HG03135 (cell line): Measurements from ENCODE around the gene RTP5.

Source experiments
- ATAC-seq: cut with Tn5 transposase; IDR thresholded peaks from one replicate; pipeline ENCODE4 v1.9.1; 2021; ENCODE audit warnings: mild to moderate bottlenecking, moderate library complexity; ENCODE audit not compliant: unreplicated experiment

The RTP5 gene

DNA sequence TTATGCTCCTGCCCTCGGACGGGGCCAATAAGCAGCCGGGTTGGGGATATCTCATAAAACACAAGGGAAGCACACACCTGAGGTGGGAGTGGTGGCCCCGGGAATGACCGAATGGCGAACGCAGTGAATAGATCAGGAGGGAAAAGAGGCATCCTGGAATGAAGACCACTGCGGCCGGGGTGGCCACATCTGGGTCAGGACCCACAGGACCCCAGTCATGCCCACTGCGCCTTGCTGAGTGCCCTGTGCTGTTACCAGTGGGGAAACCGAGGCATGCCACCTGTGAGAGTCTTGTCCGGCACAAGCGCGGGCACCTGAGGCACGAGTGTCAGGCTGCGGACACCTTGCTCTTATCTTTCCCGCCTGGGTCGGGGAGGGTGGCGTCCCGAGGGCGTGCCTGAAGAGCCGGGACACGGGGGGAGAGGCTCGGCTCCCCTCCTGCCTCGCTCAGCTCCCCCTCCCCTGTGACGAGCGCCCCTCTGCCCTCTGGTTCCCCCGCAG lies 12.4 kb upstream of the RTP5 start:
- ATAC-seq = no peak

DNA sequence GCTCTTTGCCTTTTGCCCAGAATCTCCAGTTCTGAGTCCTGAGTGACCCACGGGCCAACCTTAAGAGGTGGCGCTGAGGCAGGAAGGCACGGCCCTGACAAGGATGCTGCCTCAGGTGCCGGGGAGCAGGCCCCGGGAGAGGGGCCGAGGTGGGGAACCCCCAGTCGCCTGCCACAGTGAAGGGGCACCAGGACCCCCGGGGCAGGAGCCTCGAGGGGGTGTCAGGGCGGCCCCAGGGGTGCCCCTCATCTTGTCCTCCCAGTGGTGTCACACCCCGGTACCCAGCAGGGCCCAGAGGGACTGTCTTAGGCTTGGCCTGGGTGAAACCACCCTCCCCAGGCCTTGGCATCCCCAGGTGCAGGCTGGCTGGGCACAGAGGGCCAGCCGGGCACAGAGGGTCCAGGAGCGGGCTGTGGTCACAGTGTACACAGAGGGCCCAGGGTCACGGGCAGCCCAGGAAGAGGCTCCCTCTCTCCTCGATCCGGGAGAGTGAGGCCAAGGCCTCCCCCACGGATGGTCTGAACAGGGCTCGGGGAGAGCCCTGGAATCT lies 11.9 kb upstream of the RTP5 start:
- ATAC-seq = no peak

DNA sequence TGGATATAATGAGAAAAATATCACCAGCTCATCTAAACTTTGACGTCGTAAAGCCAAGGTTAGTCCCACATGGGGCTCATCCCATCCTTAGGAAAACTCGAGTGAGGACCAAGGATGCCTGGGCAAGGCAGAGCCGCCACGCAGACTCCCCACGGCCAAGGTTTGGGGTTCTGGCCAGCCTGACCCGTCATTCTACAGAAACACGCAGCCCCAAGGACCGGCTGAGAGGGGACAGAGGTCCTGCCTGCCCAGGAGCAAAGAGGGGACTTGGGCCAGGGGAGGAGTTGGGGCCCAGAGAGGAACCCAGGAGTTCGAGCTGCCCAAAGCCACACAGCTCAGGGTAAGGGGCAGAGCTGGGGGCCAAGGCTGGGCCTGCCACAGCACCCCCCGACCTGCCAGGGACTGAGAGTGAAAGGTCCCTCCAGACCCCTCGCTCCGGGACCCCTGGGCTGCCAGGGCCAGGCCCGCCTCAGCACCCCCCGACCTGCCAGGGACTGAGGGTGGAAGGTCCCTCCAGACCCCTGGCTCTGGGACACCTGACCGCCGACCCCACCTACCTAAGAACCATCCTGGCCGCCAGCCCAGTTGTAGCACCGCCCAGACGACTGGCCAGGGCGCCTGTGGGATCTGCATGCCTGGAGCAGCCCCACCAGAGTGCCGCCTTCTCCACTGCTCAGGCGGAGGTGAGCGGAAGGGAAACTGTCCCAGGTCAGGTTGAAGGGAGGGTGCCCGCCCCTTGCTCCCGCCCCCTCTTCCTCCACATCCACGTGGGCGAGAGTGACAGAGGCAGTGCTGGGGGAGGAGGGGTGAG lies 11.1 kb upstream of the RTP5 start, which contains the start of gene PDCD1:
Gene PDCD1 (minus strand): TSS at position 689 of the 811 bp plus-strand sequence. CDS start 56 bp downstream, at position 633.
- peak; percentile 42 for ATAC-seq

DNA sequence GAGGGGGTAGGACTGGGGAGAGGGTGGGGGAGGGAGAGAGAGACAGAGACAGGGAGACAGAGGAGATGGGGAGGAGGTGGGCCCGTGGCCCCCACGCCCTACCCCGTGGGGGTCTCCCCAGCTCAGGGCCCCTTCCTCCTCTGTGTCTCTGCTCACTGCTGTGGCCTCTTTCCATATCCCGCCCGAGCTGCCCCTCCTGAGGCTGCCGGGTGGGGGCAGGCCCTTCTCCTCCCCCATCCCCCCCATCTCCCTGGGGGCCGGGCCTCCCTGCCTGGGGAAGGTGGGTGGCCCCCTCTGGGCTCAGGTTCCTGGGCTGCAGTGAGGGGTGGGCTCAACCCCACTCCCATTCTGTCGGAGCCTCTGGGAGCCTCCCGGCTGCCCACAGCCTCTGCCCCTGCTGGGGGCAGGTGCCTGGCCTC lies 10.5 kb upstream of the RTP5 start:
- peak; percentile 12 for ATAC-seq

DNA sequence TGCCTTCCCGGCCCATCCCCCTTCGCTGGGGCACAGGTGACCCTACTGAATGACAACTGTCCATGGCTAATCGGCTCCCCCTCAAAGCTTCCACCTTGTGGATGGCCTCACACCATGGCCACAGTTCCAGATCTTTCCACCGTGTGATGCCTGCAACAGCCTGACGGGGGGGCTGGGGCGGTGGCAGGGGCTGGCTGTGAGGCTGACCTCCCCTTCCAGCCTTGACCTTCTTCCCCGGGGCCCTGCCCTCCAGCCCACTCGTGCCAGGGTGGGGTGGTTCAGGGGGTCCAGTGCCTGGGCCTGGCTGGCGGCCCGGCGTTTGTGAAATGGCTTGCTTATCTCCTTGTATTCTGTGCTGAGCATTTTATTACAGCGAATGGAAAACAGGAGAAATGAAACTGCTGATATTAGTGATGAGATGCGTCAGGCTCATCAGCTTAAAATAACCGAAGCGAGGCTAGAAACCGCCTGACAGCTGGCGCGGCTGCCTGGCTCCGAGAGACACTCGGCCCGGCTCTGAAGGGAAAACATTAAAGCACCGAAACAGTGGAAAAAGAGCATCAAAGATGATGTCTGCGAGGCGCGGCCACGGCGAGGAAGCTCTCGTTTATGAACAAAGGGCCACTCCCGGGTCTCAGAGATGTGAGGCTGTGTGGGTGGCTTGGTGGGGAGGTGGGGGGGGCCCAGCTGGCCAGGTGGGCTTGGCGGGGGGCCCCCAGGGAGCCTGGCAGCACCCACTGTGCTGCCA lies 9.9 kb upstream of the RTP5 start:
- peak; percentile 47 for ATAC-seq

DNA sequence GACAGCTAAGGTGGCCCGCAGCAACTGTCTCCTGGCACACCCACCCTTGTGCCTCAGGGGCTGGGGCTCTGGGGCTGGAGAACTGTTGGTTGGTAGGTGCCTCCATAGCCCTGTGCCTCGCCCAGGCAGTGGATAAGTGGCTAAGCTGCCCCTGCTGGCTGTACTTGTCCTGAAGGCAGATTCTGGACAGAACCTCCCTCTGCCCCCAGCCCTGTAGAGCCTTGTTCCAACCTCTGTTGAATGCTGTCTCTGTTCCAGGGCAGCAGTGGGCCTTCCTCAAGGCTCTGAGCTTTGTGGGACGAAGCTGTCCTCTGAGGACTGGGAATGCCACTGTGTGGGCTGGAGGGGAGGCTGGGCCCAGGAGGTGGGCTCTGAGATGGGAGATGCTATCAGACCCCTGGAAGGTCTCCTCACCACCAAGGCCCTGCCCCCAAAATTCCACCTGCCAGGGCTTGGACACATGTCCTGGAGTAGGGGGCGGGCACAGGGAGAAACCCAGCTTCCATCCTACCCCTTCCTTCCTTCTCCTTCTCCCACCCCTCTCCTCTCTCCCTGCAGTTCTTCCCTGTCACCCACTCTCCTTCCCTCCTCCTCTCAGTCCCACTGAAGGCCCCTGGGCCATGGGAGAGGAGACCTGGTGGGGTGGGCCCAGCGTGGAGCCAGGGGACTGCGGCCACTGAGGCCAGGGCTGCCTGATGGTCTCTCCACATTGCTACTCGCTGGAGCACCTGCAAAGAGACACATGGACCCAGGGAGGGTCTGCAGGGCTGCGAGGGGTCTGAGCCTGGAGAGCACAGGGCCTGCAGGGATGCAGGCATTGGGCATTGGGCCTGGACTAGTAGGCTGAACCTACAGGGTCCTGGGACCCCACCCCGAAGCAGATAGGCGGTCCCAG lies 9.1 kb upstream of the RTP5 start:
- ATAC-seq = no peak

DNA sequence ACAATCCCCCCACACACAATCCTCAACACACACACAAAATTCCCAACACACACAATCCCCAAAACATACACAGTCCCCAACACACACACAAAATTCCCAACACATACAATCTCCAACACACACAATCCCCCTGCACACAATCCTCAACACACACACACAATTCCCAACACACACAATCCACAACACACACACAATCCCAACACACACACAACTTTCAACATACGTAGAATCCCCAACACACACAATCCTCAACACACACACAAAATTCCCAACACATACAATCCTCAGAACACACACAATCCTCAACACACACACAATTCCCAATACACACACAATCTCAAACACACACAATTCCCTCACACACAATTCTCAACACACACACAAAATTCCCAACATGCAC lies 8.3 kb upstream of the RTP5 start:
- no peak for ATAC-seq

DNA sequence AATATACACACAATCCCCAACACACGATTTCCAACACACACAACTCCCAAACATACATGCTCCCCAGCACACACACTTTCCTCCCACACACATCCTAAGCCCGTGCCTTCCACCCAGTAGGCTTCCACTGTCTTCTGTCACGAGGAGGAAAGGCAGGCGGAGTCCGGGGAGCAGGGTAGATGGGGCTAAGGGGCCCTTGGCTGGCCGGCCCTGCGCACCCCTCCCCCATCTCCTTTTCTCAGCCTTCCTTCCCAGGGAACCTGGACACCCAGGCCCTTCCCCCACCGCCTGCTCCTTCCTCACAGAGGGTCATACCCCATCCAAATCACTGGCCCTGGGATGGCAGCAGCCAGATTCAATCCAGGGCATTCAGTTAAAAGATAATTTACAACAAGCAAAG lies 7.4 kb upstream of the RTP5 start:
- no peak for ATAC-seq

DNA sequence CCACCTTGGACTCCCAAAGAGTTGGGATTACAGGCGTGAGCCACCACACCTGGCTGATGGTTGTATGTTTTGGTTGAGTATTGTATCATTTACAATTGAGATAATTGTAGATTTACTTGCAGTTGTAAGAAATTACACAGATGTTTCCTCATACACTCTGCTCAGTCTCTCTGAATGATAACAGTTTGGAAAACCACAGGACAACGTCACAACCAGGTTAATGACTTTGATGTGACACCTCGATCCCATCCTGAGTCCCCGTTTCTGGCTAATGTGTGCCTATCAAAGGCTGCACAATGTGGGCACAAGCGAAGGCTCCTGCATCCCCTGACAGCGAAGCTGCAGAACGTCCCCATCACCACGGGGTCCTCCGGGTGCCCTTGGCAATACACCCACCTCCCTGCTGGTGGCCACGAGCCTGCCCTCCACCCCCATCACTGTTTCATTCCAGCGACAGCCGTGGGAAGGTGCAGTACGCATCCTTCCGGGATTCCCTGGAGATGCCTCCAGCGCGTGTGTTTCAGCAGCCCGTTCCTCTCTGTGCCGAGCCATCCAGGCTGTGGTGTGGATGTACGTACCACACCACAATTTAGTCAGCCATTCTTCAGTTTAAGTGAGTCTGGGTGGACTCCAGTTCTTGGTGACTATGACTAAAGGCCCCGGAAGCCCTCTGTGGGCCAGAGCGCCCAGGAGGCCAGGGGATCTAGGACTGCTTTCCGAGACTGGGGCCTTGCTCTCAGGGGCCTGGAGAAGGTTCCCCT lies 6.6 kb upstream of the RTP5 start:
- ATAC-seq = no peak

DNA sequence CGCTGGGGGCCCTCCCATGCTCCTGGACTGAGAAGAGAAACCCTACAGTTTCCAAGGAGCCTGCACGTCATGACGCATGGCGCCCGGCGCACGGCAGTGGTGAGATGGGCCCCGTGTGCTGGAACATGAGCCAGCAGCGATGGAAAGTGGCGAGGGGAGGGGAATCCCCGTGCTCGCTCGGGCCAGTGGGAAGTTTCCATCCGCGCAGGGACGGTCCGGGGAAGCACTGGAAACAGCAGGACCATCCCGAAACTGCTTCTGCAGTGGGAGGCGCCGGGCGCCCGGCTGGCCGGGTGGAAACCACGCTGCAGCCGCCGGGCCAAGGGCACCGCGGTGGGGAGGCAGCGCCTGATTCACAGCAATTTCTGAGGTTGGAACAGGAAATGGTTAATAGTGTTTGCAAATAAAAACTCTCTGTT lies 6.0 kb upstream of the RTP5 start:
- no peak for ATAC-seq

DNA sequence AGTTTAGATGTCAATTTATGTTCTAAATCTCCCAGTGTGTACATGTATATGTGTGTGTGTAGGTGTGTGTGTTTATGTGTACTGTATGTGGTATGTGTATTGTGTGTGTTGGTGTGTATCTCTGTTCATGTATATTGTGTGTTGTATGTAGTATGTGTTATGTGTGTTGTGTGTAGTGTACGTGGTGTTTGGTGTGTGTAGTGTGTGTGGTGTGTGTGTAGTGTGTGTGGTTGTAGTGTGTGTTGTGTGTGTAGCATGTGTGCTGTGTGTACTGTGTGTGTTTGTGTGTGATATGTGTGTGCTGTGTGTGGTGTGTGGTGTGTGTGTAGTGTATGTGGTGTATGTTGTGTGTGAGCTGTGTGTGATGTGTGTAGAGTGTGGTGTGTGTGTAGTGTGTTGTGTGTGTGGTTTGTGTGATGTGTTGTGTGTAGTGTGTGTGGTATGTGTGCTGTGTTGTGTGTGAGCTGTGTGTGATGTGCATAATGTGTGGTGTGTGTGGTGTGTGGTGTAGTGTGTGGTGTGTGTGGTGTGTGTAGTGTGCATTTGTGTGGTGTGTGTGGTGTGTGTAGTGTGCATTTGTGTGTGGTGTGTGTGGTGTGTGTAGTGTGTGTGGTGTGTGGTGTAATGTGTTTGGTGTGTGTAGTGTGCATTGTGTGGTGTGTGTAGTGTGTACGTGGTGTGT lies 5.2 kb upstream of the RTP5 start:
- ATAC-seq = no peak

DNA sequence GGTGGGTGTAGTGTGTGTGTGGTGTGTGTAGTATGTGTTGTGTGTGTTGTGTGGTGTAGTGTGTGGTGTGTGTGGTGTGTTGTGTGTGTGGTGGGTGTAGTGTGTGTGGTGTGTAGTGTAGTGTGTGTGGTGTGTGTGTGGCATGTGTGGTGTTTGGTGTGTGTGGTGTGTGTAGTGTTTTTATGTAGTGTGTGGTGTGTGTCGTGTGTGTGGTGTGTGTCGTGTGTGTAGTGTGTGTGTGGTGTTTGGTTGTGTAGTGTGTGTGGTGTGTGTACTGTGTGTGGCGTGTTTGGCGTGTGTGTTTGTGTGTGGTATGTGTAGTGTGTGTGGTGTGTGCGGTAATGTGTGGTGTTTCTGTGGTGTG lies 4.7 kb upstream of the RTP5 start:
- no peak for ATAC-seq

DNA sequence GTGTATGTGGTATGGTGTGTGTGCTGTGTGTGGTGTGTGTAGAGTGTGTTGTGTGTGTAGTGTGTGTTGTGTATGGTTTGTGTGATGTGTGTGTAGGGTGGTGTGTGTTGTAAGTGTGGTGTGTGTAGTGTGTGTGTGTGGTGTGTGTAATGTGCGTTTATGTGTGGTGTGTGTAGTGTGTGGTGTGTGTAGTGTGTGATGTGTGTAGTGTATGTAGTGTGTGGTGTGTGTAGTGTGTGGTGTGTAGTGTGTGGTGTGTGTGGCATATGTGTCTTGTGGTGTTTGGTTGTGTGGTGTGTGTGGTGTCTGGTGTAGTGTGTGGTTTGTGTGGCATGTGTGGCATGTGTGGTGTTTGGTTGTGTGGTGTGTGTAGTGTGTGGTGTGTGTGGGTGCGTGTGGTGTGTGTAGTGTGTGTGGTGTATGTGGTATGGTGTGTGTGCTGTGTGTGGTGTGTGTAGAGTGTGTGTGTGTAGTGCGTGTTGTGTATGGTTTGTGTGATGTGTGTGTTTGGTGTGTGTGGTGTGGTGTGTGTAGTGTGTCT lies 4.0 kb upstream of the RTP5 start:
- no peak for ATAC-seq

DNA sequence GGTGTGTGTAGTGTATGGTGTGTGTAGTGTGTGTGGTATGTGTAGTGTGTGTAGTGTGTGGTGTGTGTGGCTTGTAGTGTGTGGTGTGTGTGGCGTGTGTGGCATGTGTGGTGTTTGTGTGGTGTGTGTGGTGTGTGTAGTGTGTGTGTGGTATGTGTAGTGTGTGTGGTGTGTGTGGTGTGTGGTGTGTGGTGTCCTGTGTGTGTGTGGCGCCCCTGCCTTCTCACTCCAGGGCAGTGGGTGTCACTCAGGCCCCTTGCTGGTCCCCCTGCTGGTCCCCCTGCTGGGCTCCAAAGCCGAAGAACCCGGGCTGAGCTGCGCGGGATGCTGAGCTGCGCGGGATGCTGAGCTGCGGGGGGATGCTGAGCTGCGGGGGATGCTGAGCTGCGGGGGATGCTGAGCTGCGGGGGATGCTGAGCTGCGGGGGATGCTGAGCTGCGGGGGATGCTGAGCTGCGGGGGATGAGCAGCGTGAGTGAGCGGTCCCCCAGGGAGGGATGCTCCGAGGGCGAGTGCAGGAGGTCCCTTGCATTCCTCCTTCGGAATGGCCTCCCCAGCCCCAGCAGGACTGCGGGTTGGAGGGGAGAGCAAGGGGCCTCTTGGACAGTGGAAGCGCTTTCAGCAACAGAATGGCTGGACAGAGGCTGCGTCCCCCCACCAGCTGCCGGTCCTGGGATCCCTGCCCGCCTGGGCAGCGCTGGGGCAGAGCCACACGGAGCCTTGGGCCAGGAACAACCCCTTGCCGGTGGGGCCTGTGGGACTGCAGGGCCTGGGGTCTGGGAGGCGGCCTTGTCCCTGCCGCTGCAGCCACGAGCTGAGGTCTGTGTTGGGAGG lies 3.4 kb upstream of the RTP5 start:
- no peak for ATAC-seq

DNA sequence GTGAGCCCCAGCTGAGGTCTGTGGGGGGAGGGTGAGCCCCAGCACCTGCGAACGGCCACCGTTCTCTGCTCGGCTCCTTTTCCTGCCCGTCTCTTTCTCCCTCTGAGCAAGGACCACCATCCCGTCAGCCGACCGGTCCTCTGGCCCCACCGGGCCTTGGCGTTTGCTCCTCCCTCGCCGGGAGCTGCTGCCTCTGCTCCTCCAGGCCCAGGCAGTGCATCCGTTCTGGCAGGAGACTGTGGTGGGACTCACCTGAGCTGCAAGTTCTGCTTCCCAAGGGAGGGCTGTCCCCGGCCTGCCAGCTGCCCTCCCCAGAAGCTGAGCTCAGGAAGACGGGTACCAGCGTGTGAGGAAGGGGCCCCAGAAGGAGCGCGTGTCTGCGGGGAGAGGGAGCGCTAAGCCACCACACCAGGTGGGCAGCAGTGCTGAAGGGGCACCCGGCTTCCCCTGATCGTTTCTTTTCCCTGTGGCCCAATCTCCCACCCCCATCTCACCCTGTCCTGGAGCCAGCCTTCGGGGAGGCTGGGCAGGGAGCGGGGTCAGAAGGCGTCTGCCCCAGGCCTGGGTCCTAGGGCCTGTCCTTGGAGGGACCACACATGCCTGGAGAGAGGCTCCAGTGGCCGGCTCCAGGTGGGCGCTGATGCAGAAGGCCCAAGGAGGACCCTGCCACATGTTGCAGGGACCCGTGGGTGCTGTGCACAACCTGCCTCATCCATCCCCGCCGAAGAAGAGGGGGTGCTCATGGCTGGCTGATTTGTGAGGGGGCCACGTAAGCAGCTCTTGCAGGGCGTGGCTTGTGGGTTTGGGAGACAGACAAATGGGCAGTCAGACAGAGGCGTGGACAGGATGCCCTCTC lies 2.5 kb upstream of the RTP5 start:
- ATAC-seq = no peak

DNA sequence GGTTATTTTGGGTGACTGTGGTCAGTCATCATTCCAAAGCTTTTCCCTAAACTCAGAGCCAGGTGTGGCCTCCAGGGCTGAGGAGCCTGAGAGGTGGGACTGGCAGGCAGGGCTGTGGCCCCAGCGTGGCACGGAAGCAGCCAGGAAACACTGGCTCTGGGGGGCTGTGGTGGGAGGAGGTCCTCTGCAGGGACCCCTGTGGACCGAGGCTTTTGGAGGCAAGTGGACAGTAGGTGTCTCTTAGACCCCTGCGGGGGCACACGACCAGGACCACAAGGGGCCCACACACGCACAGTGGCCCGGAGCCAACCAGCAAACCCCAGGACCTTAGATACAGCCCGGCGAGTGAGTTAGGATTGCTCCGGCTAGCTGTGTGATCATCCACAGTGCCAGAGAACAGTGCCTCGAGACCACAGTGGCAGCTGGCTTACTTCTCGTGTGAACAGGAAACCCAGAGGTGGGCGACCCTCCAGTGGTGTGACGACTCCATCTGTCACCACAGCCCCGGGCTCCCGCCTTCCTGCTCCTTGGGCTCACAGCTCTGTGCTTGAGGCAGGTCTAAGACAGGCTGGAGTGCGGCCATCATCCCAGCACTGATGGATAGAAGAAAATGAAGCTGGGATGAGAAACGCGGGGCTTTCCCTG lies 1.6 kb upstream of the RTP5 start:
- no peak for ATAC-seq

DNA sequence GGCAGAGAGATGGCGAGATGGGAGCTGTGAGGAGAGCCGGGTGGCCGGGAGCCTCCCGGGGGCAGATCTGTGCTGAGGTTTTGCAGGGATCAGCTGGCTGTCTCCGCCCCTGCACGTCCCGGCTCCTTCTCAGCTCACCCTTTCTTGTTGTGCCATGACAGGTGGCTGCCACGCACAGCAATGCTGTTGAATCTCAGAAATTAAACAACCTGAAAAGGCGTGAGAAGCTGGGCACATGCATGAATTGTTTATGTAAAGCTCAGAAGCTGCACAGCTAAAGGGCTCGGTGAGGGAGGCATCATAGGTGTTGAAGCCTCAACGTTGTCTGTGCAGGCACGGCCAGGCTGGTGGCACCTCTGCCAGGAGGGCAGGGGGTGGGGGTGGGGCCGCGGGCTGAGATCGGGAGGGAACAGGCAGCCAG lies 858 bp upstream of the RTP5 start:
- no peak for ATAC-seq
